Breast epithelium (tissue), 3 donors: ENCODE results near the gene ZFYVE19.

ENCODE experiments used
- POLR2A ChIP-seq: fragments of 450-650 bp; IDR thresholded peaks from one replicate; pipeline ENCODE4 v1.6.1; 2016; ENCODE audit warnings: antibody characterized with exemption, mild to moderate bottlenecking, moderate library complexity
- TF ChIP-seq, protein P1 (sequence below), 3 donors: fragments of 450-650 bp; IDR thresholded peaks; one replicate each; pipeline ENCODE4 v1.5.1; 2016 to 2017; ENCODE audit warnings: antibody characterized with exemption in 3 of 3, mild to moderate bottlenecking in 3 of 3, moderate library complexity in 3 of 3

DNA sequence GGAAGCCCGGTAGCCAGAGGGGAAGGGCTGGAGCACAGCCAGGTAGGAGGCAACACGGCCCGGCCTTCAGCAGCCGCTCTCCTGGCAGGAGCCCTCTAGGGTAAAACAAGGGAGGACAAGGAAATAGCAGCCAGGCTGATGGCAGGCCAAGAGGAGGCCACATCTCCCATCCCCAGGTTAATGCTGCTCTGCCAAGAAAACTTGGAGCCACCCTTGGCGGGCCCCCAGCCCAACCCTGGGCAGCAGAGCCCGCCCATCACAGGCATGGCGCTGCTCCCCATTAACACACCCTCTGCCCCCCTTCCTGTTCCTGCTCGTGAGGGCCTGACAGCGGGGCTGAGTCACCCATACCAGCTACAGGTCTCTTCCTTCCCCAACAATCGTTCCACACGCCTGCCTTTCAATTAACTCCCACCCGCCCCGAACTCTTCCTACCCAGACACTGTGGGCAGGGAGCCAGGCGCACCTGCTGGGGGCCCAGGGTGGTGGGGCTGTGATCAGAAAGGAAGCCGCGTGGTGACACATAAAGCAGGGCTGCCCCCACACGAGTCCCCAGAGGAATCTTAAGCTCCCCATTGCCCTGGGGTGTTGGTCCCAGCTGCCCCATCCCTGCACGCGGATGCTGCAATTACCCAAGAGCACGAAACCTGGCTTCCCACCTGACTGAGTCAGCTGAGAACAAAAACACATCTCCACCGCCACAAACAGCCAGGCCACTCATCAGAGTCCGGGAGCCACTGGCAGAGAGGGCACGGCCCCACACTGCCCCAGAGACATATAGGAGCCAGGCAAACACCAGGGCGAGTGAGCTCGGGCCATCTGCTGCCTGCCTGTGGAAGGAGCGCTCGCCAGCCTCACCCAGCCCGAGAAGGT lies 37.4 kb upstream of the ZFYVE19 start, which contains the start of gene C15orf62:
- TF ChIP-seq, protein P1, sequence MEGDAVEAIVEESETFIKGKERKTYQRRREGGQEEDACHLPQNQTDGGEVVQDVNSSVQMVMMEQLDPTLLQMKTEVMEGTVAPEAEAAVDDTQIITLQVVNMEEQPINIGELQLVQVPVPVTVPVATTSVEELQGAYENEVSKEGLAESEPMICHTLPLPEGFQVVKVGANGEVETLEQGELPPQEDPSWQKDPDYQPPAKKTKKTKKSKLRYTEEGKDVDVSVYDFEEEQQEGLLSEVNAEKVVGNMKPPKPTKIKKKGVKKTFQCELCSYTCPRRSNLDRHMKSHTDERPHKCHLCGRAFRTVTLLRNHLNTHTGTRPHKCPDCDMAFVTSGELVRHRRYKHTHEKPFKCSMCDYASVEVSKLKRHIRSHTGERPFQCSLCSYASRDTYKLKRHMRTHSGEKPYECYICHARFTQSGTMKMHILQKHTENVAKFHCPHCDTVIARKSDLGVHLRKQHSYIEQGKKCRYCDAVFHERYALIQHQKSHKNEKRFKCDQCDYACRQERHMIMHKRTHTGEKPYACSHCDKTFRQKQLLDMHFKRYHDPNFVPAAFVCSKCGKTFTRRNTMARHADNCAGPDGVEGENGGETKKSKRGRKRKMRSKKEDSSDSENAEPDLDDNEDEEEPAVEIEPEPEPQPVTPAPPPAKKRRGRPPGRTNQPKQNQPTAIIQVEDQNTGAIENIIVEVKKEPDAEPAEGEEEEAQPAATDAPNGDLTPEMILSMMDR (IDR thresholded peaks at IDR 0.05), result no peak
- no peak for TF ChIP-seq POLR2A
